ENCODE measurements around the gene GRAMD1B.

DNA sequence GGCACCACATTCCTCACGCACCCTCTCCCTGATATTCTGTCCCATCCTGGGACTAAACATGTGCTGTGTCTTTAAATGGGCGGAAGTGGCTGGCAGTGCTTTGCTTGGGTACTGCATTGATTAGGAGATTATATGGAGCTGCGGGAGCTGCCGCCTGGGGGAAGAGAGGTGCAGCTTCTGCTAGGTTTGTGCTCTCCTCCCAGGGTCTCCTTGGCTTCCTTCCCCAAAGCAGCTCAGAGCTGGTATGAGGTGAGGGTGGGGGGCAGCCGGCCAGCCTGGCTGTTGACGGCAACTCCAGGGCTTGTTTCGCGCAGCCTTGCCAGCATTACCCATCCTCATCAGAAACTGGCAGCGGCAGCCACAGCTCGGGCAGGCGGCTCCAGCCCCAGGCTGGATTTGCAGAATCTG is 95.4 kb downstream of the GRAMD1B start:
- TF ChIP-seq, protein P1, sequence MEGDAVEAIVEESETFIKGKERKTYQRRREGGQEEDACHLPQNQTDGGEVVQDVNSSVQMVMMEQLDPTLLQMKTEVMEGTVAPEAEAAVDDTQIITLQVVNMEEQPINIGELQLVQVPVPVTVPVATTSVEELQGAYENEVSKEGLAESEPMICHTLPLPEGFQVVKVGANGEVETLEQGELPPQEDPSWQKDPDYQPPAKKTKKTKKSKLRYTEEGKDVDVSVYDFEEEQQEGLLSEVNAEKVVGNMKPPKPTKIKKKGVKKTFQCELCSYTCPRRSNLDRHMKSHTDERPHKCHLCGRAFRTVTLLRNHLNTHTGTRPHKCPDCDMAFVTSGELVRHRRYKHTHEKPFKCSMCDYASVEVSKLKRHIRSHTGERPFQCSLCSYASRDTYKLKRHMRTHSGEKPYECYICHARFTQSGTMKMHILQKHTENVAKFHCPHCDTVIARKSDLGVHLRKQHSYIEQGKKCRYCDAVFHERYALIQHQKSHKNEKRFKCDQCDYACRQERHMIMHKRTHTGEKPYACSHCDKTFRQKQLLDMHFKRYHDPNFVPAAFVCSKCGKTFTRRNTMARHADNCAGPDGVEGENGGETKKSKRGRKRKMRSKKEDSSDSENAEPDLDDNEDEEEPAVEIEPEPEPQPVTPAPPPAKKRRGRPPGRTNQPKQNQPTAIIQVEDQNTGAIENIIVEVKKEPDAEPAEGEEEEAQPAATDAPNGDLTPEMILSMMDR (IDR thresholded peaks at IDR 0.05), result no peak
- TF ChIP-seq EP300 (IDR thresholded peaks at IDR 0.05), result no peak
- TF ChIP-seq POLR2A (IDR thresholded peaks at IDR 0.05), result no peak
- no peak for TF ChIP-seq POLR2AphosphoS5 (IDR thresholded peaks at IDR 0.05)
